Middle frontal gyrus (tissue), 1 donor: ENCODE data around the gene GGCX.

ENCODE experiments used
- DNase-seq: peaks from one replicate; pipeline ENCODE4 v3.0.0-alpha.2; 2015; ENCODE audit warnings: low spot score; ENCODE audit errors: extremely low spot score

The GGCX gene

GRCh38 chr2:85516653-85517389, 44.5 kb downstream of the GGCX start:
- DNase-seq = no peak

GRCh38 chr2:85514323-85514722, 47.0 kb downstream of the GGCX start:
- no peak for DNase-seq

DNA sequence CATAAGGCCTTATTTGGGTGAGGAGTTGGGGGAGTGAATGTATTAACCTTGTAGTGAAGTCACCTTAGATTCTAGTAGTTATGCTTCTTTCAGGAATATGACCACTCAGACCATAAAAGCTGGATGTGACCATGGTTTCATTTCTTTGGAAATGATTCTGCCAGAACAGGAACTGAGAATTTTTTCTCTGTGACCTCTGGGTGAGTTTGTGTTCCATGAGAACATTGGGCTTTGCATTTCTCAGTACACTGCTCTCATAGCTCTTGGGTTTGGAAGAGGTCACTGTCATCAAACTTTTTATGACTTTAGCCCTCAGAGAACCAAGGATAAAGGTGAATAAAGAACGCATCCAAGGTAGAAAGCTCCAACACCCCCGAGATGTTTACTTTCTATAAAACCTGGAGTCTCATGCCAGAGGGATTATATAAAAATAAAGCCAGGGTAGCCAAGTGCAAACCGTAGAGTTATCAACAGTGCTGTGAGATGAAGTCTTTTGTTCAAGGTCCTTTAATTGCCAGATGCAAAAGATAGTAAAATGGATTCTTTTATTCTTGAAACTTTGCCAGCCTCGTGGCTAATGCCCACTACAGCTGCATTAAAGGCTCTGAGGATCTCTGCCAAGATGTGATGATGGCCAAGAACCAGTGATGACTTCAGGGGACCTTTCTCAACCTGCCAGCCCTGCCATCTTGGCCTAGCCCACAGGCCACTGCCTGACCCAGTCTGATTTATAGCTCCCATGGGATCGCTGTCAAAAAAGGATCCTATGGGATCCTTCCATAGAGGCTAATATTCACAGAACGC, 50.1 kb downstream of the GGCX start:
- DNase-seq = no peak

DNA sequence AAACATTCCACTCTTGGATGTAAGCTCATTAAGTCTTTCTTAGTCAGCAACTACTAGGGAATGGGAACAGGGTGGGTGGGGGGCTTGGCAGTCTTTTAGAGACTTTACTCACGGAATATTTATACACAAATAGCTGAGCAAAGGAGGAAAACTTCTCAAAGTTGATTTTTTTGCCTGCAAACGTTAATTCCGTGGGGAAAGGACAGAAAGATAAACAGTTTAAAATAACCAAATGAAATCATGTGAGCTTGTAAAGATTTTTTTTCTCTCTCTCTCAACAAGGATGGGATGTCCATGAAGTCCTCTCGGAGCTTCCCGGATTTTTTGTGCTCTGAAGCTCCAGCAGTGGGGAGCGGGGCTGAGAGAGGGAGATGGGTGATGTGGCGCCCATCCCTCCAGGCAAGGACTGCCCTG, 54.5 kb downstream of the GGCX start:
- DNase-seq = no peak

DNA sequence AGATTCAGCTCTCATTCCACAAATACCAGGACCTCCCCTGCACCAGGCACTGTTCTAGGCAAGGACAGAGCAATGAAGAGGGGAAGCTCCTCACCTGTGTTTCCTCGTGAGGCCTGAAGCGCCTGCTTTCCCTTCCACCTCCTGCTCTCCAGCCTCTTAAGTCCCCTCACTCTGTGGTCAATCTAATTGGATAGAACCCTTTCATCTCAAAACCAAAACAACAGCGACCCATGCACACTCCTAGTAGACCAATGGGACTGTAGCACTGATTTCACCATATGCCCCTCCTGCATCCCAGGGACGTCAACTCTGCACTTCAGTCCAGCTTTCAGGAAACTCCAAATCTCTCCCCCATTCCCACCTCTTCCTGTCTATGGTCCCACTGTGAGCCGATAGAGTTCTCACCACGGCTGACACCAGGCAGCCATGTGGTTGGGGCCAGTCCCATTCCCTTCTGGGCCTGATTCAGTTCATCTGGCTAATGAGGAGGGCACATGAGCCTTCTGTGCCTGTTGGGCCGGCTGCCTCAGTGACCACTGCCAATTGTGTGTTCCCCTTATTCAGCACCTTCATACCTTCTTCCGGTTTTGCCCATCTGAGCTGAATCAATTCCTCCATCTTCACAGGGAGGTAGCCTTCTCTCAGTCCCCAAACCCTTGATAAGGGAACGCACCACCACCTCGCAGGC, 55.6 kb downstream of the GGCX start:
- no peak for DNase-seq

GRCh38 chr2:85504778-85505261, 56.5 kb downstream of the GGCX start:
- no peak for DNase-seq

DNA sequence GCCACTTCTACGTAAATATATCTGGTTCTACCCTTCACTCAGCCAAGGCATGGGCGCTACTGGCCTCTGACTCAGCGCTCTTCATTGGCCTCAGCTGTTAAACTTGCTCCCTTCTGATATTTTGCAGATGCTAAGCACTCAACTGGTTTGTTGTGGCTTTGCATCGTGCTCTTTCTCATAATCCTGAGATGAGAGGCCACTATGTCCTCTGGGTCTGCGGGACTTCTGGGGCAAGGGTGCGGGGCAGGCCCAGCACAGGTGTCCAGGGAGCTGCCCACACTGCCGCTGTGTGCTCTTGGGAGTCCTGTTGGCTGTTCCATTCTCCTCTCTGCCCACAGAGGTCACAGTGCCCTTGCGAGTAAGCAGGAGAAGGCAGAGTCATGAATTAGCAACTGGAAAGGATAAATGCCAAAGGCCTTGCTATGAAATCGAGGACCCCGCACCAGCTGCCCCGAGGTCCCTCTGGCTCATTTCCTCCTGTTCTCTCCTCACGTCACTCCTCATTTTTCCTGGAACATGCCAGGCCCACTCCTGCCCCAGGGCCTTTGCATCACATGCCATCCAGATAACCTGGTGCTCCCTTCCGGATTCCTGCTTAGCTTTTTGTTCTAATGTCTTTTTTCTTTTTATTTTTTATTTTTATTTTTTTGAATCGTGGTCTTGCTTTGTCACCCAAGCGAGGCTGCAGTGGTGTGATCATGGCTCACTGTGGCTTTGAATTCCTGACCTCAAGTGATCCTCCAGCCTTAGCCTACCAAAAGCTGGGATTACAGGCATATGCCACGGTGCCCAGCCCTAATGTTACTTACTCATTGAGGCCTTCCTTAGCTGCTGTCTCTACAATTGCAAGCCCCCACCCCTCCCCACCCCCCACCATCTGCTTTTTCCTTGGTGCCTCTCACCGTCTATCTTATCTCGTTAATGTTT, 57.2 kb downstream of the GGCX start:
- no peak for DNase-seq

GRCh38 chr2:85503168-85503850, 58.0 kb downstream of the GGCX start:
- DNase-seq = no peak

DNA sequence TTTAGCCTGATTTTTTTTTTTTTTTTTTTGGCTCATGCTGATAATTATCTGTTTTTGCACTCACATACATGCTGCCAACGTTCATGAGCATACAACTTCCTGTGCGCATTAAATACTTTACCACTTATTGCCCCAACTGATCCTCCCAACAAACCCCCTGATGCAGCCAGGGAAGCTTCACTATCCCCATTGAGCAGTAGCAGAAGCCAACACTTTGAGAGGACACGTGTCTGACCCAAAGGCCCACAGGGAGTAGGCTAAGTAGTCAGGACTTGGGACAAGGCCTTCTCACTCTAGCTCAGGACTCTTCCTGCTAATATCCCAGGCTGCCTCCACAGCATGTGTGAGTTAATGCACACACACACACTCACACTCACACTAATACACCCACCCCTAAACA, 58.6 kb downstream of the GGCX start:
- DNase-seq = no peak

- no peak for DNase-seq
Observed at GRCh38 chr2:85501248-85501647, 60.0 kb downstream of the GGCX start.

DNA sequence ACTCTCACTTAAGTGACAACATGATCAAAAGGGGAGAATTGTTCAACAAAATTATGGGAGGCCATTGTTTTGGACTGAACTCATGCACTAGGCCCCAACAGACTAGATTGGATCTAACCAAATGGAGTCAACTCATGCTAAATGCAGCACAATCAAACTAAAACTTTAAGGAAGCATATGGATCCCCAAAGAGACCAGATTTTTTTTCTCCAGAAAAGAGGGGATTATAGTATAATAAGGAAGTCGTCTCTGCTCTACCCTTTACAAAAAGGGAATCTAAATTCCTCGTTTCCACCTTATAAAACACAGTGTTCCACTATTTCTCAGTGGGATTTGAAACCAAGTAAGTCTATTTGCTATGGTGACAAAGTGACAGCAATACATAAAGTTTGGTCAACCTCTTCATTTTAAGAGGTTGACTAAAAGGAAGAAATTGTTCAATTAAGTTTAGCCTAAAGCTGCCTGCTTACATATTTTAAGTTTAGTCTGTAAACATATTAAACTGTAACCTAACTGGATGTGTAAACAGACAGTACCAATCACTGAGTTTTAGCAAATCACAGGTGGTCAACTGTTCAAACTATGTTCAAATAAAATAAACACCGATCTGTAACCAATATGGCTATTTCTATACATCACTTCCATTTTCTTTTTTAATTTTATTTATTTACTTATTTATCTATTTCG, 63.2 kb downstream of the GGCX start:
- DNase-seq = no peak

DNA sequence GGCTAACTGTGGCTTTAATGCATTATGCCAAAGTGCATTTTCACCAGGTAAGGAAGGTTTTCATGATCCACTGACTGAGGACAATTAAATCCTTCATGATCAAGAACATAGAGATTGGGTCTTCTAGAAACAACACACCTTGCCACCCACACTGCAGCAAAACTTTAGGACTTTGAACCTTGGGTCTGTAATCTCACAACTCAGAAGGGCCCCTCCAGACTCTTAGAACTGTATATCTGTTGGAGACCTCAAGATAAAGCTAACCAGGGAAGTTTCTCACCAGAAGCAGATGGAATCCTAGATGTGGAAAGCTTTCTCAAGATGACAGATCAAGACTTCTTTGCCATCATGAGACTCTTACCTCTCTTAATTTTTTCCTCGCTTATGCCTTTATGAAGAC, 64.9 kb downstream of the GGCX start:
- no peak for DNase-seq
